HL-60 (cell line): Measurements from ENCODE around the gene CRELD2.

ENCODE experiments used
- POLR2AphosphoS5 ChIP-seq: IDR thresholded peaks from 2 replicates; pipeline ENCODE4 v1.6.1; 2012; ENCODE audit warnings: low read depth
- TF ChIP-seq, protein P1 (sequence below): IDR thresholded peaks from 2 replicates; pipeline ENCODE4 v1.6.1; 2012; ENCODE audit warnings: low read depth; ENCODE audit not compliant: insufficient replicate concordance
- TF ChIP-seq, protein P2 (sequence below): IDR thresholded peaks from one replicate; pipeline ENCODE4 v1.5.1; 2011; ENCODE audit warnings: low read length, control low read depth, inconsistent platforms; ENCODE audit not compliant: insufficient read depth

DNA sequence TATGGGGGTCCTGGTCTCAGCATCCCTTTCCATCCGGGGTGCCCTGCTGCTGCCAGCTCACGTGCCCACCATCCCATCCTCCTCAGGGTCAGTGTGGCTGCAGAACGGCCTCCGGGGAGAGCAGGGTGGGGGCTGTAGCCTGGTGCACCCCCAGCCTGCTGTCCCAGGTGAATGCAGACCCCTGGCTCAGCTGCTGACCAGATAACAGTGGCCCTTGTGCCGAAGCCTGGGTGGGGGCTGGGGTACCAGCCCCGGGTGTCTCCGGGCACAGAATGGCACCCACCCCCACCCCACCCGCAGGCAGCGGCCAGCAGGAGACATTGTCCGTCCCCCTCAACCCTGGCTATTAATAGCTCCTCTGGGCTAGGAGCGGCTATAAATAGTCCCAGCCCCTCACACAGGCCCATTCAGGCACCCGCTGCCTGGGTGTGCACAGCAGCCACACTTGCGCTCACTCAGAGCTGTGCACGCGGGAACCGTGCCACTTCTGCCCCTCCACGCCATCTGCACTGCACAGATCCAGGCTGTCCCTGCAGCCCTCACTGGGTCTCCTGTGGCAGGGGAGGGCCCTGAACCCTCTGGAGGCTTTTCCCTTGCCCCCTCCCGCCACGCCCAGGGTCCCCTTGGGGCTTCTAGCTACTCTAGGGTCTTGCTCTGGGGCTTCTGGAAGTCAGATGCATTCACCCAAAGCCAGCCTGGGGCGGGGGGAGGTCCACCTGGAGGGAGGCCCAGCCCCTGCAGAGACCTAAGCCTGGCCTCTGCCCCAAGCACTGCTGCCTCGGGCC, 18.7 kb downstream of the CRELD2 start:
- TF ChIP-seq, protein P1, sequence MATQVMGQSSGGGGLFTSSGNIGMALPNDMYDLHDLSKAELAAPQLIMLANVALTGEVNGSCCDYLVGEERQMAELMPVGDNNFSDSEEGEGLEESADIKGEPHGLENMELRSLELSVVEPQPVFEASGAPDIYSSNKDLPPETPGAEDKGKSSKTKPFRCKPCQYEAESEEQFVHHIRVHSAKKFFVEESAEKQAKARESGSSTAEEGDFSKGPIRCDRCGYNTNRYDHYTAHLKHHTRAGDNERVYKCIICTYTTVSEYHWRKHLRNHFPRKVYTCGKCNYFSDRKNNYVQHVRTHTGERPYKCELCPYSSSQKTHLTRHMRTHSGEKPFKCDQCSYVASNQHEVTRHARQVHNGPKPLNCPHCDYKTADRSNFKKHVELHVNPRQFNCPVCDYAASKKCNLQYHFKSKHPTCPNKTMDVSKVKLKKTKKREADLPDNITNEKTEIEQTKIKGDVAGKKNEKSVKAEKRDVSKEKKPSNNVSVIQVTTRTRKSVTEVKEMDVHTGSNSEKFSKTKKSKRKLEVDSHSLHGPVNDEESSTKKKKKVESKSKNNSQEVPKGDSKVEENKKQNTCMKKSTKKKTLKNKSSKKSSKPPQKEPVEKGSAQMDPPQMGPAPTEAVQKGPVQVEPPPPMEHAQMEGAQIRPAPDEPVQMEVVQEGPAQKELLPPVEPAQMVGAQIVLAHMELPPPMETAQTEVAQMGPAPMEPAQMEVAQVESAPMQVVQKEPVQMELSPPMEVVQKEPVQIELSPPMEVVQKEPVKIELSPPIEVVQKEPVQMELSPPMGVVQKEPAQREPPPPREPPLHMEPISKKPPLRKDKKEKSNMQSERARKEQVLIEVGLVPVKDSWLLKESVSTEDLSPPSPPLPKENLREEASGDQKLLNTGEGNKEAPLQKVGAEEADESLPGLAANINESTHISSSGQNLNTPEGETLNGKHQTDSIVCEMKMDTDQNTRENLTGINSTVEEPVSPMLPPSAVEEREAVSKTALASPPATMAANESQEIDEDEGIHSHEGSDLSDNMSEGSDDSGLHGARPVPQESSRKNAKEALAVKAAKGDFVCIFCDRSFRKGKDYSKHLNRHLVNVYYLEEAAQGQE = no peak
- TF ChIP-seq, protein P2, sequence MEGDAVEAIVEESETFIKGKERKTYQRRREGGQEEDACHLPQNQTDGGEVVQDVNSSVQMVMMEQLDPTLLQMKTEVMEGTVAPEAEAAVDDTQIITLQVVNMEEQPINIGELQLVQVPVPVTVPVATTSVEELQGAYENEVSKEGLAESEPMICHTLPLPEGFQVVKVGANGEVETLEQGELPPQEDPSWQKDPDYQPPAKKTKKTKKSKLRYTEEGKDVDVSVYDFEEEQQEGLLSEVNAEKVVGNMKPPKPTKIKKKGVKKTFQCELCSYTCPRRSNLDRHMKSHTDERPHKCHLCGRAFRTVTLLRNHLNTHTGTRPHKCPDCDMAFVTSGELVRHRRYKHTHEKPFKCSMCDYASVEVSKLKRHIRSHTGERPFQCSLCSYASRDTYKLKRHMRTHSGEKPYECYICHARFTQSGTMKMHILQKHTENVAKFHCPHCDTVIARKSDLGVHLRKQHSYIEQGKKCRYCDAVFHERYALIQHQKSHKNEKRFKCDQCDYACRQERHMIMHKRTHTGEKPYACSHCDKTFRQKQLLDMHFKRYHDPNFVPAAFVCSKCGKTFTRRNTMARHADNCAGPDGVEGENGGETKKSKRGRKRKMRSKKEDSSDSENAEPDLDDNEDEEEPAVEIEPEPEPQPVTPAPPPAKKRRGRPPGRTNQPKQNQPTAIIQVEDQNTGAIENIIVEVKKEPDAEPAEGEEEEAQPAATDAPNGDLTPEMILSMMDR = no peak
- TF ChIP-seq POLR2AphosphoS5 = no peak
